GM11168 (cell line): ENCODE measurements around the gene FRY.

Source experiments
- in situ Hi-C: fragments of 300-500 bp; cut with MboI; formaldehyde crosslinking; loops from one replicate; pipeline ENCODE4 v1.12.0; 2022; ENCODE audit warnings: low sequenced_read_pairs; ENCODE audit not compliant: unreplicated experiment

The FRY gene

GRCh38 chr13:32277839-32278238, 246.3 kb downstream of the FRY start:
- in situ Hi-C loops = no loop called here

GRCh38 chr13:32278426-32278825, 246.9 kb downstream of the FRY start:
- in situ Hi-C loops = no loop called here

- in situ Hi-C loops = no loop called here
Observed at GRCh38 chr13:32281096-32281495, 249.5 kb downstream of the FRY start.

- in situ Hi-C loops = no loop called here
Observed at GRCh38 chr13:32282096-32282711, 250.6 kb downstream of the FRY start.

- in situ Hi-C loops = no loop called here
Observed at GRCh38 chr13:32284927-32285632, 253.5 kb downstream of the FRY start.

GRCh38 chr13:32285633-32285965, 254.0 kb downstream of the FRY start:
- in situ Hi-C loops = no loop called here

GRCh38 chr13:32297206-32297605, 265.6 kb downstream of the FRY start:
- in situ Hi-C loops = no loop called here

GRCh38 chr13:32298695-32299094, 267.1 kb downstream of the FRY start:
- in situ Hi-C loops = no loop called here

- in situ Hi-C loops = no loop called here
Observed at GRCh38 chr13:32299893-32300292, 268.3 kb downstream of the FRY start.

GRCh38 chr13:32300406-32300805, 268.8 kb downstream of the FRY start:
- in situ Hi-C loops = no loop called here

- in situ Hi-C loops = no loop called here
Observed at GRCh38 chr13:32300920-32301319, 269.3 kb downstream of the FRY start.

- in situ Hi-C loops = no loop called here
Observed at GRCh38 chr13:32302461-32302860, 270.9 kb downstream of the FRY start.

GRCh38 chr13:32305646-32306045, 274.1 kb downstream of the FRY start:
- in situ Hi-C loops = no loop called here

- in situ Hi-C loops = loop anchor here (10.0 kb wide), 2 partner anchors 285 to 395 kb away; no protein-coding TSS in a partner anchor
Observed at GRCh38 chr13:32309312-32310133, 277.9 kb downstream of the FRY start.

- in situ Hi-C loops = loop anchor here (10.0 kb wide), 2 partner anchors 285 to 395 kb away; no protein-coding TSS in a partner anchor
Observed at GRCh38 chr13:32310134-32310706, 278.6 kb downstream of the FRY start.

GRCh38 chr13:32311188-32311897, 279.8 kb downstream of the FRY start:
- in situ Hi-C loops = loop anchor here (10.0 kb wide), 2 partner anchors 287 to 397 kb away; no protein-coding TSS in a partner anchor

- in situ Hi-C loops = loop anchor here (10.0 kb wide), 2 partner anchors 290 to 400 kb away; no protein-coding TSS in a partner anchor
Observed at GRCh38 chr13:32314271-32315237, 283.0 kb downstream of the FRY start.

GRCh38 chr13:32315238-32316027, 283.9 kb downstream of the FRY start, which contains the start of the genes BRCA2 and ZAR1L:
BRCA2 (plus strand) TSS chr13:32315508; CDS start chr13:32316461, 953 bp downstream.
ZAR1L (minus strand) TSS chr13:32315363; CDS start chr13:32311925, 3,438 bp downstream.
- in situ Hi-C loops = loop anchor here (10.0 kb wide), 2 partner anchors 291 to 401 kb away; no protein-coding TSS in a partner anchor
